ENCODE results near the gene CEPT1. TPM values are rescaled to one million over a fixed set of nuclear protein-coding genes. Genes with fewer than 3 reads are reported as not detected.

CEPT1 gene
- total and polyA plus RNA-seq, 2 experiments from 2014 or later: 22.3 to 51.7 TPM

GRCh38 chr1:111223126-111223685 is 83.2 kb downstream of the CEPT1 start:
- Histone ChIP-seq H4K20me1 (ENCODE audit: insufficient read depth, poor library complexity, severe bottlenecking) (no peaks in the 10 kb centered on the region), H3K27me3 (no peaks in the 10 kb centered on the region), H3K36me3 (replicated peaks; ENCODE audit: insufficient read depth, low read depth) (no peaks in the 10 kb centered on the region), H2AFZ (no peak overlapping the region), H3K79me2 (no peaks in the 10 kb centered on the region), H3K4me1 (ENCODE audit: insufficient read depth) (peaks cover 24% of the 10 kb centered on the region), H3K9me2 (replicated peaks; ENCODE audit: insufficient read depth) (no peaks in the 10 kb centered on the region), H3K9me3 (ENCODE audit: low read depth) (no peaks in the 10 kb centered on the region), H3K27ac (no peak overlapping the region), H3K4me2 (no peak overlapping the region), H3K4me3 (no peak overlapping the region)
- no peak for TF ChIP-seq EZH2phosphoT487 (IDR thresholded peaks at IDR 0.05; ENCODE audit: low read depth, severe bottlenecking, unreplicated experiment)
- TF ChIP-seq CTCF (IDR thresholded peaks at IDR 0.05; ENCODE audit: poor library complexity): no peak
- no peak for TF ChIP-seq EZH2 (IDR thresholded peaks at IDR 0.05; ENCODE audit: borderline replicate concordance)
- no peak for DNase-seq (ENCODE audit: low spot score)
- 78% methylated on average over 6 of the region's 6 CpGs for WGBS (ENCODE audit: low lambda C conversion rate, missing lambda C conversion rate)

- no peak overlapping the region for H3K27ac ChIP-seq
- H3K36me3 ChIP-seq (replicated peaks; ENCODE audit: insufficient read depth, low read depth): no peaks in the 10 kb centered on the region
- H3K4me3 ChIP-seq: no peak overlapping the region
- no peak overlapping the region for H3K4me2 ChIP-seq
- peaks cover 25% of the 10 kb centered on the region for H3K4me1 ChIP-seq (ENCODE audit: insufficient read depth)
- H3K9me2 ChIP-seq (replicated peaks; ENCODE audit: insufficient read depth): no peaks in the 10 kb centered on the region
- H3K27me3 ChIP-seq: no peaks in the 10 kb centered on the region
- H4K20me1 ChIP-seq (ENCODE audit: insufficient read depth, poor library complexity, severe bottlenecking): no peaks in the 10 kb centered on the region
- TF ChIP-seq CTCF (IDR thresholded peaks at IDR 0.05; ENCODE audit: poor library complexity) (no peak), EZH2phosphoT487 (IDR thresholded peaks at IDR 0.05; ENCODE audit: low read depth, severe bottlenecking, unreplicated experiment) (no peak), EZH2 (IDR thresholded peaks at IDR 0.05; ENCODE audit: borderline replicate concordance) (no peak)
- no peaks in the 10 kb centered on the region for H3K79me2 ChIP-seq
- DNase-seq (ENCODE audit: low spot score): no peak
- H3K9me3 ChIP-seq (ENCODE audit: low read depth): no peaks in the 10 kb centered on the region
- no peak overlapping the region for H2AFZ ChIP-seq
These were observed 85.1 kb downstream of the CEPT1 start for GRCh38 chr1:111225091-111225490.

GRCh38 chr1:111225717-111226400 is 85.8 kb downstream of the CEPT1 start:
- no peaks in the 10 kb centered on the region for H3K9me3 ChIP-seq (ENCODE audit: low read depth)
- no peaks in the 10 kb centered on the region for H3K9me2 ChIP-seq (replicated peaks; ENCODE audit: insufficient read depth)
- H3K27me3 ChIP-seq: no peaks in the 10 kb centered on the region
- no peaks in the 10 kb centered on the region for H3K79me2 ChIP-seq
- DNase-seq (ENCODE audit: low spot score): no peak
- no peak overlapping the region for H3K27ac ChIP-seq
- H3K4me1 ChIP-seq (ENCODE audit: insufficient read depth): peaks cover 25% of the 10 kb centered on the region
- TF ChIP-seq EZH2 (IDR thresholded peaks at IDR 0.05; ENCODE audit: borderline replicate concordance) (no peak), CTCF (IDR thresholded peaks at IDR 0.05; ENCODE audit: poor library complexity) (no peak), EZH2phosphoT487 (IDR thresholded peaks at IDR 0.05; ENCODE audit: low read depth, severe bottlenecking, unreplicated experiment) (no peak)
- H3K4me3 ChIP-seq: no peak overlapping the region
- no peak overlapping the region for H2AFZ ChIP-seq
- WGBS (ENCODE audit: low lambda C conversion rate, missing lambda C conversion rate): 74% methylated on average over 6 of the region's 6 CpGs
- H3K36me3 ChIP-seq (replicated peaks; ENCODE audit: insufficient read depth, low read depth): no peaks in the 10 kb centered on the region
- H4K20me1 ChIP-seq (ENCODE audit: insufficient read depth, poor library complexity, severe bottlenecking): no peaks in the 10 kb centered on the region
- H3K4me2 ChIP-seq: no peak overlapping the region

All from hepatocyte (in vitro differentiated cells).